Endothelial cell of umbilical vein (primary cell): Measurements from ENCODE around the gene DDX51.

Experiments used
- MYC ChIP-seq: IDR thresholded peaks from one replicate; pipeline ENCODE4 v1.6.1; 2011; ENCODE audit warnings: mild to moderate bottlenecking, low read depth, low read length
- POLR2AphosphoS5 ChIP-seq: IDR thresholded peaks from 2 replicates; pipeline ENCODE4 v1.6.1; 2012; ENCODE audit warnings: low read depth, mild to moderate bottlenecking, control low read depth, low read length, moderate library complexity; ENCODE audit not compliant: insufficient read depth
- TF ChIP-seq, protein P1 (sequence below), 2 donors: IDR thresholded peaks; 1 replicate in 1 of 2; 2 replicates in 1 of 2; pipeline ENCODE4 v1.5.1; 2011; ENCODE audit warnings: low read length in 2 of 2, mild to moderate bottlenecking in 2 of 2, moderate library complexity in 2 of 2, control low read depth in 1 of 2, inconsistent platforms in 1 of 2, low read depth in 1 of 2; ENCODE audit not compliant: insufficient read depth in 1 of 2; ENCODE audit errors: extremely low read depth in 1 of 2

DNA sequence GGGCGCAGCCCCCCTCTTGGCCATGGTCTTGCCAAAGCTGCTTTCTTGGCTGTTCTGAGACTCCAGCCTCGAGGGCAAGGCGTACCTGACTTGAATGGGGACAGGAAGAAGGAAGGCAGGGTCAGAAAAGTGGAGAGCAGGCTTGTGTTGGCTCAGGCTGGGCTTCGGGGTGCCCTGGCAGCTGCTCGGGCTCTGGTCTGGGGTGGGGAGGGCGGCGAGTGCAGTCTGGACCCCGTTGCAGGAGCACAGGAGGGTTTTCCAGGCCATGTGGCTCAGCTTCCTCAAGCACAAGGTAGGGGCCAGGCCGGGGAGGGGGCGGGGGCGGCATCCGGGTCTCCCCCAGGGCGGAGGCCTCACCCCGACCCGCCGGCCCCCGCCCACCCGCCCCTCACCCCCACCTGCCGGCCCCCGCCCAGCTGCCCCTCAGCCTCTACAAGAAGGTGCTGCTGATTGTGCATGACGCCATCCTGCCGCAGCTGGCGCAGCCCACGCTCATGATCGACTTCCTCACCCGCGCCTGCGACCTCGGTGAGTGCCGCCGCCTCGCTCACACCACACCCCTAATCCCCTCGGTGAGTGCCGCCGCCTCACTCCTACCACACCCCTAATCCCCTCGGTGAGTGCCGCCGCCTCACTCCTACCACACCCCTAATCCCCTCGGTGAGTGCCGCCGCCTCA is 4.4 kb upstream of the DDX51 start:
- TF ChIP-seq MYC, result no peak
- TF ChIP-seq, protein P1, sequence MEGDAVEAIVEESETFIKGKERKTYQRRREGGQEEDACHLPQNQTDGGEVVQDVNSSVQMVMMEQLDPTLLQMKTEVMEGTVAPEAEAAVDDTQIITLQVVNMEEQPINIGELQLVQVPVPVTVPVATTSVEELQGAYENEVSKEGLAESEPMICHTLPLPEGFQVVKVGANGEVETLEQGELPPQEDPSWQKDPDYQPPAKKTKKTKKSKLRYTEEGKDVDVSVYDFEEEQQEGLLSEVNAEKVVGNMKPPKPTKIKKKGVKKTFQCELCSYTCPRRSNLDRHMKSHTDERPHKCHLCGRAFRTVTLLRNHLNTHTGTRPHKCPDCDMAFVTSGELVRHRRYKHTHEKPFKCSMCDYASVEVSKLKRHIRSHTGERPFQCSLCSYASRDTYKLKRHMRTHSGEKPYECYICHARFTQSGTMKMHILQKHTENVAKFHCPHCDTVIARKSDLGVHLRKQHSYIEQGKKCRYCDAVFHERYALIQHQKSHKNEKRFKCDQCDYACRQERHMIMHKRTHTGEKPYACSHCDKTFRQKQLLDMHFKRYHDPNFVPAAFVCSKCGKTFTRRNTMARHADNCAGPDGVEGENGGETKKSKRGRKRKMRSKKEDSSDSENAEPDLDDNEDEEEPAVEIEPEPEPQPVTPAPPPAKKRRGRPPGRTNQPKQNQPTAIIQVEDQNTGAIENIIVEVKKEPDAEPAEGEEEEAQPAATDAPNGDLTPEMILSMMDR (IDR thresholded peaks at IDR 0.05; ENCODE audit: extremely low read depth in 1 of 2, insufficient read depth in 1 of 2, low read depth in 1 of 2, low read length in 2 of 2), result no peak
- TF ChIP-seq POLR2AphosphoS5, result no peak
